Muscle layer of duodenum (tissue), 2 donors: ENCODE measurements around the gene MCF2L.

Experiments used
- H3K27ac ChIP-seq: one replicate; pipeline ENCODE4 v1.7.0; 2013; ENCODE audit warnings: mild to moderate bottlenecking, low read length
- H3K27me3 ChIP-seq: one replicate; pipeline ENCODE4 v1.7.0; 2013; ENCODE audit warnings: low read depth, mild to moderate bottlenecking, control low read depth, low read length
- H3K36me3 ChIP-seq, 2 donors: one replicate each; pipeline ENCODE4 v1.7.0; 2013; ENCODE audit warnings: low read length in 2 of 2, control low read depth in 1 of 2, mild to moderate bottlenecking in 1 of 2; ENCODE audit not compliant: insufficient read depth in 2 of 2, control insufficient read depth in 1 of 2
- H3K4me1 ChIP-seq, 2 donors: one replicate each; pipeline ENCODE4 v1.7.0; 2013; ENCODE audit warnings: low read length in 2 of 2, mild to moderate bottlenecking in 2 of 2, control low read depth in 1 of 2, moderate library complexity in 1 of 2; ENCODE audit not compliant: insufficient read depth in 2 of 2, control insufficient read depth in 1 of 2
- H3K4me3 ChIP-seq, 2 donors: one replicate each; pipeline ENCODE4 v1.7.0; 2013; ENCODE audit warnings: low read length in 2 of 2, low read depth in 1 of 2, mild to moderate bottlenecking in 1 of 2
- H3K9me3 ChIP-seq, 2 donors: one replicate each; pipeline ENCODE4 v1.7.0; 2013; ENCODE audit warnings: low read length in 2 of 2, control low read depth in 1 of 2, mild to moderate bottlenecking in 1 of 2; ENCODE audit not compliant: control insufficient read depth in 1 of 2
- donor health status: healthy.

Gene MCF2L

DNA sequence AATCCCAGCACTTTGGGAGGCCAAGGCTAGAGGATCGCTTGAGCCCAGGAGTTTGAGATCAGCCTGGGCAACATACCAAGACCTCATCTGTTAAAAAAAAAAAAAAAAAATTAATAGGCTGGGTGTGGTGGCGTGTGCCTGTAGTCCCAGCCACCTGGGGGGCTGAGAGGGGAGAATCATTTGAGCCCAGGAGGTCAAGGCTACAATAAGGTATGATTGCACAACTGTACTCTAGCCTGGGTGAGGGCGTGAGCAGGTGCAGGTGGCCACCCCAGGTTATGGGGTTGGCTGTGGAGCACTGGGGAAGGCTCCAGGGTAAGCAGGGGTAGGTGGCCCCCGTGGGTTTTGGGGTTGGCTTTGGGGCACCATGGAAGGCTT, 33.9 kb downstream of the MCF2L start:
- H3K27me3 ChIP-seq = peaks cover 6% of the 10 kb centered on the region
- no peak overlapping the region for H3K4me3 ChIP-seq
- no peaks in the 10 kb centered on the region for H3K9me3 ChIP-seq
- peaks cover 3 to 11% of the 10 kb centered on the region in 2 donors for H3K4me1 ChIP-seq
- H3K36me3 ChIP-seq = no peaks in the 10 kb centered on the region
- no peak overlapping the region for H3K27ac ChIP-seq

- H3K27me3 ChIP-seq = peaks cover 6% of the 10 kb centered on the region
- H3K36me3 ChIP-seq = no peaks in the 10 kb centered on the region
- H3K4me1 ChIP-seq = peaks cover 3 to 11% of the 10 kb centered on the region in 2 donors
- H3K27ac ChIP-seq = no peak overlapping the region
- no peaks in the 10 kb centered on the region for H3K9me3 ChIP-seq
- no peak overlapping the region for H3K4me3 ChIP-seq
Observed at GRCh38 chr13:113004126-113004525, 35.1 kb downstream of the MCF2L start.

- Histone ChIP-seq H3K4me1 (peaks cover 3 to 11% of the 10 kb centered on the region in 2 donors), H3K36me3 (no peaks in the 10 kb centered on the region), H3K27ac (no peak overlapping the region), H3K4me3 (no peak overlapping the region), H3K27me3 (peaks cover 6% of the 10 kb centered on the region), H3K9me3 (no peaks in the 10 kb centered on the region)
Observed at GRCh38 chr13:113005076-113005865, 36.3 kb downstream of the MCF2L start.

DNA sequence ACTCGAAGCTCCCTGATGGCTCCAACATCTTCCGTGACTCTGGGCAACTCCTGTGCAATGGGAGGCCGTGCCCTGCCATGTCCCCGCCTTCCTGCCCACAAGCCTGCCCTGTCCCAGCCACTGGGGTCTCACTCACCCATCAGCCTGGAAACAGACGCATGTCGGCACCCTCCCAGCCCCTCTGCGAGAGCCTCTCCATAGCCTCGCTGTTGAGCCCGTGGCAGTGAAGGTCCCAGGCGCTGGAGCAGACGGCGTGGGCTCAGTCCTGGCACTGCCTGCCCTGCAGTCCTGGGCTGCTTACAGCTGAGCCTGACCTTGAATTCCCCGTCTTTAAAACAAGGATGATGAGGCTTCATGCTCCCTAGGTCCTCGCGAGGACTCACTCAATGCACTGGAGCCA, 37.0 kb downstream of the MCF2L start:
- Histone ChIP-seq H3K27ac (no peak overlapping the region), H3K9me3 (no peaks in the 10 kb centered on the region), H3K36me3 (no peaks in the 10 kb centered on the region), H3K4me1 (peaks cover 3 to 10% of the 10 kb centered on the region in 2 donors), H3K4me3 (no peak overlapping the region), H3K27me3 (peaks cover 2% of the 10 kb centered on the region)

- H3K27me3 ChIP-seq = no peaks in the 10 kb centered on the region
- H3K4me1 ChIP-seq = peaks cover 0 to 4% of the 10 kb centered on the region in 2 donors
- no peak overlapping the region for H3K4me3 ChIP-seq
- no peaks in the 10 kb centered on the region for H3K36me3 ChIP-seq
- no peak overlapping the region for H3K27ac ChIP-seq
- H3K9me3 ChIP-seq = no peaks in the 10 kb centered on the region
Observed at GRCh38 chr13:113006660-113007059, 37.6 kb downstream of the MCF2L start.

- no peaks in the 10 kb centered on the region for H3K36me3 ChIP-seq
- no peaks in the 10 kb centered on the region for H3K9me3 ChIP-seq
- H3K27me3 ChIP-seq = no peaks in the 10 kb centered on the region
- H3K27ac ChIP-seq = no peak overlapping the region
- no peak overlapping the region for H3K4me3 ChIP-seq
- H3K4me1 ChIP-seq = no peaks in the 10 kb centered on the region
Observed at GRCh38 chr13:113008851-113009250, 39.8 kb downstream of the MCF2L start.

DNA sequence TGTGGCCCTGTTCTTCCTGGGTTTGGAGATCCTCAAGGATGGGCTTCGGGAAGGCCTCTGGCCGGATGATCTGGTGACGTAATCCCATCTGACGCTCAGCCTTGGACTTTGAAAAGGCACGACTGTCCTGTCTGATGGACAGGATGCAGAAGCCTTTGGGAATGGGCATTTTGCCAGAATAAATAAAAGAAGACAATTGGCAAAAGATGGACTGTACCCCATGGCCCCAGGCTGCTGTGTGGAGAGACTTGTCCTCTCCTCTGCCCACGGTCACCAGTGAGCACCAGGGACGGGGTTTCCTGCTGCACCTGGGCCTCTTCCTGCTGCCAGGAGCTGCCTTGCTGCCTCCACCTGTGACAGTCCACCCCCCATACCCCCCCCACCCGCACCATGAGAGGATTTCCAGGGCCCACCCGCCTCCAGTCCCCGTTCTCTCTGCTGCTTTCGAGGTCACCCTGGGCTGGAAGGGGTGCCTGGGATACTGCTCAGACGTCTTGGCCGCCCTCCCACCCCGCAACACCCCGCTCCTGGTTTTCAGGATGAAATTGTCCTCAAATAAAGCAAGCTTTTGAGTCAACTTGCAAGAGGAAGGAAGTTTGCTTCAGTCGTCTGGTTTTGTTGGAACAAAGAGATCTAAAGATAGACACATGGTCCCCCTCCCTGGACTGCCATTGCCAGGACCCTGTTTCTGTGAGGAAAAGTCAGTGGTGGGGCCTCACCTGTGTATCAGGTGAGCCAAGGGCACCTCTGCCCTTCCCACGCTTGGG, 40.9 kb downstream of the MCF2L start:
- Histone ChIP-seq H3K27ac (no peak overlapping the region), H3K36me3 (no peaks in the 10 kb centered on the region), H3K27me3 (no peaks in the 10 kb centered on the region), H3K4me1 (no peaks in the 10 kb centered on the region), H3K9me3 (no peaks in the 10 kb centered on the region), H3K4me3 (no peak overlapping the region)

DNA sequence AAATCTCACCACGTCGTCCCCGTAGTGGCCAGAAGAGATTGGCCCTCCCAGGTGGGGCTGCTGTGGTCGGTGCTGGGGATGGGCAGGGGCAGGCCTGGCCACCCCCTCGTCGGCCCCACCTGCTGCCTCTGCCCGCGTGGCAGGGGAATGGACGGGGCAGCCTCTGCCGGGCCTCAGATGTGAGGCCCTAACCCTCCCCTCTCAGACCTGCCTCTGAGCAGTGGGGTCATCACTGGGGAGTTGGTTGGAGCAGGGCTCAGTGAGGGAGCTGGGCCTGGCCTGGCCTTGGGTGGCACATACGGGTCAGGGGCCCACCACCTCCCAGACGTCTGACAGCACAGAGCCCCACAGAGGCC, 41.5 kb downstream of the MCF2L start:
- Histone ChIP-seq H3K36me3 (no peaks in the 10 kb centered on the region), H3K4me1 (no peaks in the 10 kb centered on the region), H3K27me3 (no peaks in the 10 kb centered on the region), H3K4me3 (no peak overlapping the region), H3K9me3 (no peaks in the 10 kb centered on the region), H3K27ac (no peak overlapping the region)

- Histone ChIP-seq H3K9me3 (no peaks in the 10 kb centered on the region), H3K4me3 (no peak overlapping the region), H3K27me3 (no peaks in the 10 kb centered on the region), H3K36me3 (no peaks in the 10 kb centered on the region), H3K4me1 (no peaks in the 10 kb centered on the region), H3K27ac (no peak overlapping the region)
Observed at GRCh38 chr13:113013303-113013702, 44.3 kb downstream of the MCF2L start.

DNA sequence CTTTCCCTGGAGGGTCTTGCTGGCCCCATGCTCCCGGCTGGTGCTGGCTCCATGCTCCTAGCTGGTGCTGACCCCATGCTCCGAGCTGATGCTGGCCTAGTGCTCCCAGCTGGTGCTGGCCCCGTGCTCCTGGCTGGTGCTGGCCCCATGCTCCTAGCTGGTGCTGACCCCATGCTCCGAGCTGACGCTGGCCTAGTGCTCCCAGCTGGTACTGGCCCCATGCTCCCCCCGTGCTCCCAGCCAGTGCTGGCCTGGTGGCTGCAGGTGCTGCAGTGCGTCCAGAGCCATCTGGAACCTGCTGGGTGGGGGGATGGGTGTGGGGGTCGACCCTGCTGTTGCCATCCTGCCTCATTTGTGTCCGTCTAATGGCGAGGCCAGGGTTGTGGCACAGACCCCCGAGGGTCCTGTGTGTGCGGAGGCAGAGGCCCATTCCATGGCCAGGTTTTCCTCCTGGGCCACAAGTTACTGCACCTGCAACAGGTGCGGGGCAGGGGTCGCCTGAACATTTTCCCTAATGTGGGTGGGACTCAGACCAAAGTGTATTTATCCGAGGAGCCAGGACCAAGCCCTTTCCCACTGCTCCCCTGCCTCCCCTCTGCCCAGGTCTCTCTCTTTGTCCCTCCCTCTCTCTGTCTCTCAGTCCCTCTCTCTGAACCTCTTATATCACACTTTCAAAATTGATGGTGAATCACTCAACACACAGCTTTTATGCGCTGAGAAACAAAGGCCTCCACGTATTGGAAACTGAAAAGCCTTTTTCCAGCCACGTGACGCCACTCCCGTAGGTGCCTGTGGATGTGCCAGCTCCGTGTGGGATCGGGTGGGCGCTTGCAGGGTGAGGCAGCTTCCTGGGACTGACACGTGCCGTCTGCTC, 45.1 kb downstream of the MCF2L start:
- no peak overlapping the region for H3K4me3 ChIP-seq
- H3K27ac ChIP-seq = no peak overlapping the region
- H3K27me3 ChIP-seq = no peaks in the 10 kb centered on the region
- no peaks in the 10 kb centered on the region for H3K9me3 ChIP-seq
- H3K4me1 ChIP-seq = no peaks in the 10 kb centered on the region
- no peaks in the 10 kb centered on the region for H3K36me3 ChIP-seq
